ENCODE results near the gene HTR2C. TPM values are rescaled to one million over a fixed set of nuclear protein-coding genes. Genes with fewer than 3 reads are reported as not detected.

HTR2C gene
- total RNA-seq, 3 donors from 2014 or later, result not detected

- Histone ChIP-seq H3K36me3 (ENCODE audit: low read depth) (no peaks in the 10 kb centered on the region), H3K4me1 (ENCODE audit: low read depth) (no peaks in the 10 kb centered on the region), H3K9me3 (no peaks in the 10 kb centered on the region), H3K4me3 (no peak overlapping the region)
- DNase-seq (peak in 1 of 3 donors; percentile 40), ATAC-seq (peak; percentile 37)
- intact Hi-C loops (cut with DNase I, micrococcal nuclease), result no loop called here
- peak; percentile 15 for TF ChIP-seq CTCF (IDR thresholded peaks at IDR 0.05)
Observed at GRCh38 chrX:114611018-114611619, 27.2 kb downstream of the HTR2C start.

GRCh38 chrX:114615765-114616164, 31.9 kb downstream of the HTR2C start:
- H3K36me3 ChIP-seq (ENCODE audit: low read depth), result no peaks in the 10 kb centered on the region
- ATAC-seq (no peak), DNase-seq (no peak)
- intact Hi-C loops (cut with DNase I, micrococcal nuclease), result no loop called here
- H3K4me1 ChIP-seq (ENCODE audit: low read depth), result no peaks in the 10 kb centered on the region
- TF ChIP-seq CTCF (IDR thresholded peaks at IDR 0.05), result no peak
- H3K4me3 ChIP-seq, result no peak overlapping the region
- H3K9me3 ChIP-seq, result no peaks in the 10 kb centered on the region

GRCh38 chrX:114619874-114620273, 36.0 kb downstream of the HTR2C start:
- ATAC-seq, result no peak
- TF ChIP-seq CTCF (IDR thresholded peaks at IDR 0.05), result no peak
- H3K4me3 ChIP-seq, result no peak overlapping the region
- no peaks in the 10 kb centered on the region for H3K36me3 ChIP-seq (ENCODE audit: low read depth)
- no peaks in the 10 kb centered on the region for H3K4me1 ChIP-seq (ENCODE audit: low read depth)
- H3K9me3 ChIP-seq, result no peaks in the 10 kb centered on the region
- intact Hi-C loops (cut with DNase I, micrococcal nuclease), result no loop called here
- peak in 1 of 3 donors; percentile 1 for DNase-seq

- intact Hi-C loops (cut with DNase I, micrococcal nuclease), result no loop called here
- no peak for TF ChIP-seq CTCF (IDR thresholded peaks at IDR 0.05)
- Histone ChIP-seq H3K36me3 (ENCODE audit: low read depth) (no peaks in the 10 kb centered on the region), H3K4me3 (no peak overlapping the region), H3K4me1 (ENCODE audit: low read depth) (no peaks in the 10 kb centered on the region), H3K9me3 (no peaks in the 10 kb centered on the region)
- ATAC-seq, result no peak
- DNase-seq, result peak in 1 of 3 donors; percentile 14
Observed at GRCh38 chrX:114626323-114626722, 42.4 kb downstream of the HTR2C start.

GRCh38 chrX:114635986-114636385, 52.1 kb downstream of the HTR2C start:
- TF ChIP-seq CTCF (IDR thresholded peaks at IDR 0.05), result no peak
- intact Hi-C loops (cut with DNase I, micrococcal nuclease), result no loop called here
- no peak for DNase-seq
- Histone ChIP-seq H3K4me3 (no peak overlapping the region), H3K4me1 (ENCODE audit: low read depth) (no peaks in the 10 kb centered on the region), H3K36me3 (ENCODE audit: low read depth) (no peaks in the 10 kb centered on the region), H3K9me3 (no peaks in the 10 kb centered on the region)
- ATAC-seq, result no peak

GRCh38 chrX:114650351-114650750, 66.5 kb downstream of the HTR2C start:
- Histone ChIP-seq H3K4me1 (ENCODE audit: low read depth) (no peaks in the 10 kb centered on the region), H3K9me3 (no peaks in the 10 kb centered on the region), H3K36me3 (ENCODE audit: low read depth) (no peaks in the 10 kb centered on the region), H3K4me3 (no peak overlapping the region)
- DNase-seq, result no peak
- no peak for ATAC-seq
- intact Hi-C loops (cut with DNase I, micrococcal nuclease), result no loop called here
- TF ChIP-seq CTCF (IDR thresholded peaks at IDR 0.05), result no peak
